Neural crest cell (in vitro differentiated cells): Measurements from ENCODE around the gene SYK. TPM values are rescaled to one million over a fixed set of nuclear protein-coding genes. Genes with fewer than 3 reads are reported as not detected.

Source experiments
- DNase-seq: peaks from one replicate; pipeline ENCODE4 v3.0.0; 2021; ENCODE audit warnings: low read depth, mixed read lengths, low spot score
- H3K27ac Mint-ChIP-seq: one replicate; pipeline ENCODE4 v1.8.0; 2021; ENCODE audit warnings: mild to moderate bottlenecking, mixed read lengths; ENCODE audit not compliant: unreplicated experiment
- H3K27me3 Mint-ChIP-seq: 2 replicates; pipeline ENCODE4 v1.8.0; 2021; ENCODE audit warnings: low read depth, mild to moderate bottlenecking, mixed read lengths
- H3K36me3 Mint-ChIP-seq: 2 replicates; pipeline ENCODE4 v1.8.0; 2021; ENCODE audit warnings: low read depth, mild to moderate bottlenecking, mixed read lengths
- H3K4me1 Mint-ChIP-seq: 2 replicates; pipeline ENCODE4 v1.8.0; 2021; ENCODE audit warnings: mixed read lengths
- H3K4me3 Mint-ChIP-seq: one replicate; pipeline ENCODE4 v1.8.0; 2021; ENCODE audit warnings: mild to moderate bottlenecking, mixed read lengths
- H3K9me3 Mint-ChIP-seq: 2 replicates; pipeline ENCODE4 v1.8.0; 2021; ENCODE audit warnings: mixed read lengths
- total RNA-seq: library from RNA; stranded (reverse); gene quantifications from 2 replicates; pipeline ENCODE4 v1.2.1, GENCODE V29; 2021
- TF ChIP-seq, protein P1 (sequence below): fragments of 200-600 bp; sonication (generic); conservative IDR thresholded peaks from 2 replicates; pipeline ENCODE4 v1.5.0; 2021; ENCODE audit warnings: antibody characterized with exemption, mild to moderate bottlenecking

SYK gene
- total RNA-seq, 1 donor from 2014 or later = 0.98 TPM

- TF ChIP-seq, protein P1, sequence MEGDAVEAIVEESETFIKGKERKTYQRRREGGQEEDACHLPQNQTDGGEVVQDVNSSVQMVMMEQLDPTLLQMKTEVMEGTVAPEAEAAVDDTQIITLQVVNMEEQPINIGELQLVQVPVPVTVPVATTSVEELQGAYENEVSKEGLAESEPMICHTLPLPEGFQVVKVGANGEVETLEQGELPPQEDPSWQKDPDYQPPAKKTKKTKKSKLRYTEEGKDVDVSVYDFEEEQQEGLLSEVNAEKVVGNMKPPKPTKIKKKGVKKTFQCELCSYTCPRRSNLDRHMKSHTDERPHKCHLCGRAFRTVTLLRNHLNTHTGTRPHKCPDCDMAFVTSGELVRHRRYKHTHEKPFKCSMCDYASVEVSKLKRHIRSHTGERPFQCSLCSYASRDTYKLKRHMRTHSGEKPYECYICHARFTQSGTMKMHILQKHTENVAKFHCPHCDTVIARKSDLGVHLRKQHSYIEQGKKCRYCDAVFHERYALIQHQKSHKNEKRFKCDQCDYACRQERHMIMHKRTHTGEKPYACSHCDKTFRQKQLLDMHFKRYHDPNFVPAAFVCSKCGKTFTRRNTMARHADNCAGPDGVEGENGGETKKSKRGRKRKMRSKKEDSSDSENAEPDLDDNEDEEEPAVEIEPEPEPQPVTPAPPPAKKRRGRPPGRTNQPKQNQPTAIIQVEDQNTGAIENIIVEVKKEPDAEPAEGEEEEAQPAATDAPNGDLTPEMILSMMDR = no peak
- Mint-ChIP-seq H3K9me3 (no peaks in the 10 kb centered on the region), H3K27me3 (no peaks in the 10 kb centered on the region), H3K4me1 (no peaks in the 10 kb centered on the region), H3K36me3 (no peaks in the 10 kb centered on the region), H3K4me3 (no peak overlapping the region), H3K27ac (no peak overlapping the region)
- DNase-seq = no peak
These were observed 45.3 kb downstream of the SYK start for GRCh38 chr9:90846770-90847419.

- TF ChIP-seq, protein P1 = no peak
These were observed 46.4 kb downstream of the SYK start for GRCh38 chr9:90847971-90848370.

DNA sequence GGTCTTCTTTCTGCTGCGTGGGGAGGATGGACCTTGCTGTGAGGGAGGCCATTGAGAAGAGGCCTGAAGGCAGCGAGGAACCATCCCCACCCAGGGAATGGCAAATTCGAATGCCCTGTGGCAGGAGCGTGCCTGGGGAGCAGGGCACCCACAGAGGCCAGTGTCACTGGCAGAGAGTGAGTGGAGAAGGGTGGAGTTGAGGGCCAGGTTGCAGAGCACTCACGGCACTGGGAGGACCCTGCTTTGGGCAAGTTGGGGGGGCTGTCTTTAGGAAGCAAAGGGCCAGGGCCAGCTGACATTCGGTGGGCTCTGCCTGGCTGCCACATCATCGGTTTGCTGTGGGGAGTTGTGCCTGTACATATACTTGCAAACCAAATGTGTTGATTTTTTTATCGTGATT is 47.2 kb downstream of the SYK start:
- Mint-ChIP-seq H3K36me3 (no peaks in the 10 kb centered on the region), H3K9me3 (no peaks in the 10 kb centered on the region), H3K4me1 (no peaks in the 10 kb centered on the region), H3K27me3 (no peaks in the 10 kb centered on the region), H3K4me3 (no peak overlapping the region), H3K27ac (no peak overlapping the region)
- no peak for DNase-seq
- TF ChIP-seq, protein P1 = no peak

More at GRCh38 chr9:90847971-90848370, 46.4 kb downstream of the SYK start:
- Mint-ChIP-seq H3K4me3 (no peak overlapping the region), H3K36me3 (no peaks in the 10 kb centered on the region), H3K27ac (no peak overlapping the region), H3K27me3 (no peaks in the 10 kb centered on the region), H3K9me3 (no peaks in the 10 kb centered on the region), H3K4me1 (no peaks in the 10 kb centered on the region)
- no peak for DNase-seq

GRCh38 chr9:90851444-90851843 is 49.8 kb downstream of the SYK start:
- H3K27me3 Mint-ChIP-seq = no peaks in the 10 kb centered on the region
- no peak for DNase-seq
- no peak overlapping the region for H3K27ac Mint-ChIP-seq
- H3K4me3 Mint-ChIP-seq = no peak overlapping the region
- H3K4me1 Mint-ChIP-seq = peaks cover 19% of the 10 kb centered on the region
- H3K9me3 Mint-ChIP-seq = no peaks in the 10 kb centered on the region
- TF ChIP-seq, protein P1 = no peak
- no peaks in the 10 kb centered on the region for H3K36me3 Mint-ChIP-seq

DNA sequence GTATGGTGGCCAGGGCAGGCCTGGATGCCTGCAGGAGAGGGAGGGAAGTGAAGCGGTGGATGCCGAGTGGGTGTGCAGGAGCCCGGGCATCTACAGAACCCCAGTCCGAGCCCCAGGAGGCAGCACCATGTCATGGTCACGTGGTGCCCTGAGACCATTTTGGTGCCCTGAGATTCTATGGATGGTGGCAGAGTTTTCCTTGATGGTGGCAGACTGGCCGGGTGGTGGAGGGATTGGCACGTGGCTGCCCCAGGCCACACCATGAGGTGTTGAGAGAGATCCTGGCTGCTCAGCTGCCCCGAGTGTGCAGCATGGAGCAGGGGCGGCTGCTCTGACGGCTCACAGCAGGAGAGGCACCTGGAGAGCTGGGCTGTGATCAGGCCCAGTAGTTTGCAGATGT is 52.3 kb downstream of the SYK start:
- H3K27ac Mint-ChIP-seq = peak overlapping the region; percentile 62
- no peaks in the 10 kb centered on the region for H3K36me3 Mint-ChIP-seq
- no peak overlapping the region for H3K4me3 Mint-ChIP-seq
- no peaks in the 10 kb centered on the region for H3K9me3 Mint-ChIP-seq
- H3K4me1 Mint-ChIP-seq = peaks cover 19% of the 10 kb centered on the region
- TF ChIP-seq, protein P1 = no peak
- no peaks in the 10 kb centered on the region for H3K27me3 Mint-ChIP-seq
- no peak for DNase-seq
